Loucy (cell line): ENCODE data around the gene TMEM9.

Source experiments
- H2AFZ ChIP-seq: fragments of 200-600 bp; sonication (generic); 2 replicates; pipeline ENCODE4 v1.6.0; 2016; ENCODE audit warnings: antibody characterized with exemption, mild to moderate bottlenecking, low read length, moderate library complexity
- H3F3A ChIP-seq: fragments of 200-600 bp; 2 replicates; pipeline ENCODE4 v1.6.0; 2016; ENCODE audit warnings: antibody characterized with exemption, low read depth, mild to moderate bottlenecking
- H3K27me3 ChIP-seq: fragments of 200-600 bp; sonication (generic); 2 replicates; pipeline ENCODE4 v1.6.1; 2014; ENCODE audit warnings: low read length, mild to moderate bottlenecking; ENCODE audit not compliant: insufficient read depth, poor library complexity, severe bottlenecking
- H3K36me3 ChIP-seq: fragments of 200-600 bp; sonication (generic); 2 replicates; pipeline ENCODE4 v1.6.1; 2016; ENCODE audit warnings: low read length; ENCODE audit not compliant: insufficient read depth
- H3K4me1 ChIP-seq: fragments of 200-600 bp; sonication (generic); 2 replicates; pipeline ENCODE4 v1.5.1; 2014; ENCODE audit warnings: low read length, mild to moderate bottlenecking; ENCODE audit not compliant: insufficient read depth, poor library complexity, severe bottlenecking
- H3K4me2 ChIP-seq: fragments of 200-600 bp; sonication (generic); 2 replicates; pipeline ENCODE4 v1.6.0; 2014; ENCODE audit warnings: antibody characterized with exemption, low read length, low read depth, mild to moderate bottlenecking; ENCODE audit not compliant: poor library complexity, severe bottlenecking
- H3K4me3 ChIP-seq: fragments of 200-600 bp; sonication (generic); 2 replicates; pipeline ENCODE4 v1.5.1; 2014; ENCODE audit warnings: low read length, mild to moderate bottlenecking, mixed read lengths; ENCODE audit not compliant: poor library complexity, severe bottlenecking
- H3K79me2 ChIP-seq: fragments of 200-600 bp; sonication (generic); 2 replicates; pipeline ENCODE4 v1.6.1; 2014; ENCODE audit warnings: low read length; ENCODE audit not compliant: insufficient read depth
- H3K9ac ChIP-seq: fragments of 200-600 bp; sonication (generic); 2 replicates; pipeline ENCODE4 v1.6.0; 2014; ENCODE audit warnings: mild to moderate bottlenecking, low read depth, low read length, moderate library complexity; ENCODE audit not compliant: poor library complexity, severe bottlenecking
- H3K9me2 ChIP-seq: fragments of 200-600 bp; sonication (generic); replicated peaks from 2 replicates; pipeline ENCODE4 v1.6.1; 2016; ENCODE audit warnings: low read depth, low read length, mixed read lengths
- H3K9me3 ChIP-seq: fragments of 200-600 bp; sonication (generic); 2 replicates; pipeline ENCODE4 v1.6.1; 2014; ENCODE audit warnings: mild to moderate bottlenecking, antibody characterized with exemption, low read length, low read depth; ENCODE audit not compliant: insufficient read depth
- H4K20me1 ChIP-seq: fragments of 200-600 bp; sonication (generic); 2 replicates; pipeline ENCODE4 v1.6.0; 2014; ENCODE audit warnings: antibody characterized with exemption, low read length, mild to moderate bottlenecking; ENCODE audit not compliant: insufficient read depth, poor library complexity, severe bottlenecking
- CTCF ChIP-seq: fragments of 200-600 bp; sonication (generic); conservative IDR thresholded peaks from 2 replicates; pipeline ENCODE4 v1.5.1; 2014; ENCODE audit warnings: mild to moderate bottlenecking, antibody characterized with exemption, low read length
- EZH2phosphoT487 ChIP-seq: fragments of 200-600 bp; IDR thresholded peaks from 2 replicates; pipeline ENCODE4 v1.6.1; 2018; ENCODE audit warnings: antibody characterized with exemption, mild to moderate bottlenecking, moderate library complexity, borderline replicate concordance

The TMEM9 gene

DNA sequence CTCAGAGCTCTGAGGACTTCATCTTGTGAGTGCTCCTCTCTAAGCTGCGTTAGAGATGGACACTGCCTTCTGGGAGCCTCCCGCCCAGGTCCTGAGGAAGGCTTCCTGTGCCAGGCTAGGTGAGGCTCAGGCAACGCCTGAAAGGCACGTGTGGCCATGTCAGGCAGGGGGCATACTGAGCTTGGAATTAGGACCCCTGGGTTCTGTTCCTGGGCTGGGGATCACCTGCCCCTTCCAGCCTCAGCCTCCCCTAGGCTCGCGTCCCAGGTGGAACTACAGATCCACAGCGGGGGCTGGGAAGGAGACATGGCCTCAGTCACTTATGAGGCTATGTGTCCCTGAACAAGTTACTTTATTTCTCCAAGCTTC is 17.3 kb downstream of the TMEM9 start:
- no peak overlapping the region for H3K4me3 ChIP-seq
- H3K9me2 ChIP-seq: no peaks in the 10 kb centered on the region
- H4K20me1 ChIP-seq: no peaks in the 10 kb centered on the region
- no peak overlapping the region for H2AFZ ChIP-seq
- no peaks in the 10 kb centered on the region for H3K79me2 ChIP-seq
- TF ChIP-seq CTCF (no peak), EZH2phosphoT487 (no peak)
- H3K36me3 ChIP-seq: peaks cover 37% of the 10 kb centered on the region; the same call in 1 of the 2 replicates
- H3K9me3 ChIP-seq: no peaks in the 10 kb centered on the region
- no peaks in the 10 kb centered on the region for H3K27me3 ChIP-seq
- H3K9ac ChIP-seq: no peak overlapping the region
- H3F3A ChIP-seq: no peaks in the 10 kb centered on the region
- H3K4me1 ChIP-seq: no peaks in the 10 kb centered on the region
- H3K4me2 ChIP-seq: no peak overlapping the region

- no peak overlapping the region for H3K4me2 ChIP-seq
- no peaks in the 10 kb centered on the region for H4K20me1 ChIP-seq
- H3K4me1 ChIP-seq: no peaks in the 10 kb centered on the region
- no peak for TF ChIP-seq CTCF
- TF ChIP-seq EZH2phosphoT487: no peak
- H3K36me3 ChIP-seq: peaks cover 34% of the 10 kb centered on the region; the same call in 1 of the 2 replicates
- H3K9me3 ChIP-seq: no peaks in the 10 kb centered on the region
- H3K4me3 ChIP-seq: no peak overlapping the region
- no peak overlapping the region for H3K9ac ChIP-seq
- H3K79me2 ChIP-seq: no peaks in the 10 kb centered on the region
- no peaks in the 10 kb centered on the region for H3K9me2 ChIP-seq
- H2AFZ ChIP-seq: no peak overlapping the region
- H3K27me3 ChIP-seq: no peaks in the 10 kb centered on the region
- no peaks in the 10 kb centered on the region for H3F3A ChIP-seq
Measured at GRCh38 chr1:201136355-201137023, 17.8 kb downstream of the TMEM9 start.

GRCh38 chr1:201134405-201134804 is 19.9 kb downstream of the TMEM9 start:
- Histone ChIP-seq H3K79me2 (no peaks in the 10 kb centered on the region), H3K9me2 (no peaks in the 10 kb centered on the region), H3K36me3 (peaks cover 23% of the 10 kb centered on the region; the same call in 1 of the 2 replicates), H2AFZ (no peak overlapping the region), H3K27me3 (no peaks in the 10 kb centered on the region), H3F3A (no peaks in the 10 kb centered on the region), H4K20me1 (no peaks in the 10 kb centered on the region), H3K4me3 (no peak overlapping the region), H3K4me2 (no peak overlapping the region), H3K9me3 (no peaks in the 10 kb centered on the region), H3K9ac (no peak overlapping the region), H3K4me1 (no peaks in the 10 kb centered on the region)
- TF ChIP-seq EZH2phosphoT487 (no peak), CTCF (no peak)
